Keratinocyte (primary cell): Measurements from ENCODE around the gene TMEM135. TPM values are rescaled to one million over a fixed set of nuclear protein-coding genes. Genes with fewer than 3 reads are reported as not detected.
"Not testable (repeated sequence)": the region's sequence is repeated elsewhere in the genome, so short reads cannot be mapped to it uniquely, and the experiment has no call there.

Experiments used
- DNase-seq: peaks from one replicate; pipeline ENCODE4 v3.0.0-alpha.2; 2011; ENCODE audit warnings: low read depth, missing footprints, low spot score
- FAIRE-seq: peaks from 2 replicates; lab custom pipeline; 2011; peaks lifted over from hg19 to GRCh38; lab: Jason Lieb, UNC
- H2AFZ ChIP-seq: 2 replicates; pipeline ENCODE4 v1.6.0; 2012; ENCODE audit warnings: low read length, control low read depth, inconsistent platforms; ENCODE audit not compliant: control insufficient read depth
- H3K27ac ChIP-seq: 2 replicates; pipeline ENCODE4 v1.5.1; 2011; ENCODE audit warnings: low read length; ENCODE audit not compliant: control insufficient read depth, insufficient read depth
- H3K27me3 ChIP-seq: 3 replicates; pipeline ENCODE4 v1.6.0; 2011; ENCODE audit warnings: low read length; ENCODE audit not compliant: control insufficient read depth, insufficient read depth; ENCODE audit errors: extremely low read depth
- H3K36me3 ChIP-seq, 2 experiments: 2 replicates in 1 of 2; 3 replicates in 1 of 2; pipeline ENCODE4 v1.5.1; 2011; ENCODE audit warnings: low read length in 2 of 2, mild to moderate bottlenecking in 1 of 2; ENCODE audit not compliant: control insufficient read depth in 2 of 2, insufficient read depth in 2 of 2; ENCODE audit errors: extremely low read depth in 1 of 2
- H3K4me1 ChIP-seq: 3 replicates; pipeline ENCODE4 v1.5.1; 2011; ENCODE audit warnings: low read length; ENCODE audit not compliant: control insufficient read depth, insufficient read depth; ENCODE audit errors: extremely low read depth
- H3K4me2 ChIP-seq: 3 replicates; pipeline ENCODE4 v1.6.0; 2011; ENCODE audit warnings: low read depth, low read length; ENCODE audit not compliant: control insufficient read depth, insufficient read depth; ENCODE audit errors: extremely low read depth
- H3K4me3 ChIP-seq, 3 experiments: fragments of 200-600 bp in 1 of 3; sonication (generic) in 1 of 3; 2 replicates in 2 of 3; 3 replicates in 1 of 3; pipeline ENCODE4 v1.5.1; 2011 to 2016; ENCODE audit warnings: low read length in 3 of 3, mild to moderate bottlenecking in 3 of 3, control low read depth in 2 of 3, inconsistent platforms in 1 of 3, low read depth in 1 of 3, mixed read lengths in 1 of 3, mixed run types in 1 of 3, moderate library complexity in 1 of 3; ENCODE audit not compliant: control insufficient read depth in 2 of 3, insufficient read depth in 2 of 3; ENCODE audit errors: extremely low read depth in 1 of 3
- H3K79me2 ChIP-seq: 2 replicates; pipeline ENCODE4 v1.6.0; 2012; ENCODE audit warnings: low read length; ENCODE audit not compliant: control insufficient read depth, insufficient read depth
- H3K9ac ChIP-seq: 3 replicates; pipeline ENCODE4 v1.6.0; 2011; ENCODE audit warnings: low read length; ENCODE audit not compliant: control insufficient read depth, insufficient read depth; ENCODE audit errors: extremely low read depth
- H3K9me1 ChIP-seq: 3 replicates; pipeline ENCODE4 v1.6.0; 2011; ENCODE audit warnings: low read length; ENCODE audit not compliant: control insufficient read depth, insufficient read depth; ENCODE audit errors: extremely low read depth
- H3K9me3 ChIP-seq: 2 replicates; pipeline ENCODE4 v1.5.1; 2012; ENCODE audit warnings: low read depth, low read length; ENCODE audit not compliant: control insufficient read depth
- H4K20me1 ChIP-seq: 3 replicates; pipeline ENCODE4 v1.6.0; 2011; ENCODE audit warnings: low read length; ENCODE audit not compliant: control insufficient read depth, insufficient read depth; ENCODE audit errors: extremely low read depth
- EZH2 ChIP-seq: IDR thresholded peaks from one replicate; pipeline ENCODE4 v1.6.1; 2012; ENCODE audit warnings: inconsistent platforms, mild to moderate bottlenecking, low read length, moderate library complexity
- dilution Hi-C: fragments of 300-500 bp; cut with MboI; formaldehyde crosslinking; loops from one replicate; pipeline ENCODE4 v1.7.0; 2020; ENCODE audit warnings: low sequenced_read_pairs; ENCODE audit not compliant: extremely low pct_ligation_motif_present
- polyA plus RNA-seq, 5 experiments: library from polyadenylated mRNA; depleted of rRNA in 3 of 5; stranded (reverse) in 3 of 5; stranded (forward) in 1 of 5; unstranded in 1 of 5; fragments of >200 nt; gene quantifications; 1 replicate in 1 of 5; 2 replicates in 3 of 5; 3 replicates in 1 of 5; pipeline versions ENCODE4 v1.2.1 to v1.2.3, GENCODE V29; 2011 to 2012; ENCODE audit warnings: missing spikeins in 2 of 5, low read depth in 1 of 5, low replicate concordance in 1 of 5
- TF ChIP-seq, protein P1 (sequence below), 3 experiments: IDR thresholded peaks in 1 of 3; conservative IDR thresholded peaks in 1 of 3; optimal IDR thresholded peaks in 1 of 3; 2 replicates in 2 of 3; 3 replicates in 1 of 3; pipeline versions ENCODE3 to v1.5.1; 2011; ENCODE audit warnings: low read length in 3 of 3, mild to moderate bottlenecking in 3 of 3, moderate library complexity in 2 of 3, control low read depth in 1 of 3, inconsistent platforms in 1 of 3; ENCODE audit not compliant: insufficient read depth in 2 of 3; ENCODE audit errors: extremely low read depth in 1 of 3

The TMEM135 gene
- polyA plus RNA-seq, 1 donor (not counting 4 experiments of a cell fraction or from before 2014, with no cell fraction given), result 15.0 TPM

DNA sequence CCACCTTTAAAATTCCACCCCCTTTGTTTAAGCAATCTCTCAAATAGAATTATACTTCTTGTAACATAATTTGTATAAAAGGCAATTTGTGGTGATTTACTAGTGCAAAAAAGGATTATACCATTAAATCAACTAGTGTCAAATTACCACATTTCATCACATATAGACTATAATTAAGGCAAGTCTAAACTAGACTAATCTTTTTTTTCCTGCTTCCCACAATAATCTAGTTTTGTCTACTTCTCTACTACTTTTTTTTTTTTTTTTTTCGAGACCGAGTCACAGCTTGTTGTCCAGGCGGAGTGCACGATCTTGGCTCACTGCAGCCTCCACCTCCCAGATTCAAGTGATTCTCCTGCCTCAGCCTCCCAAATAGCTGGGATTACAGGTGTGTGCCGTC is 46.4 kb upstream of the TMEM135 start:
- Histone ChIP-seq H3K4me3 (no peak overlapping the region), H3K79me2 (no peaks in the 10 kb centered on the region), H3K27ac (no peak overlapping the region), H3K9me3 (no peaks in the 10 kb centered on the region), H3K27me3 (no peaks in the 10 kb centered on the region), H4K20me1 (no peaks in the 10 kb centered on the region), H3K9me1 (no peaks in the 10 kb centered on the region), H3K4me1 (peaks cover 13% of the 10 kb centered on the region), H3K4me2 (peak overlapping the region; percentile 22), H3K9ac (no peak overlapping the region), H3K36me3 (no peaks in the 10 kb centered on the region), H2AFZ (no peak overlapping the region)
- dilution Hi-C loops, result no loop called here
- TF ChIP-seq, protein P1, sequence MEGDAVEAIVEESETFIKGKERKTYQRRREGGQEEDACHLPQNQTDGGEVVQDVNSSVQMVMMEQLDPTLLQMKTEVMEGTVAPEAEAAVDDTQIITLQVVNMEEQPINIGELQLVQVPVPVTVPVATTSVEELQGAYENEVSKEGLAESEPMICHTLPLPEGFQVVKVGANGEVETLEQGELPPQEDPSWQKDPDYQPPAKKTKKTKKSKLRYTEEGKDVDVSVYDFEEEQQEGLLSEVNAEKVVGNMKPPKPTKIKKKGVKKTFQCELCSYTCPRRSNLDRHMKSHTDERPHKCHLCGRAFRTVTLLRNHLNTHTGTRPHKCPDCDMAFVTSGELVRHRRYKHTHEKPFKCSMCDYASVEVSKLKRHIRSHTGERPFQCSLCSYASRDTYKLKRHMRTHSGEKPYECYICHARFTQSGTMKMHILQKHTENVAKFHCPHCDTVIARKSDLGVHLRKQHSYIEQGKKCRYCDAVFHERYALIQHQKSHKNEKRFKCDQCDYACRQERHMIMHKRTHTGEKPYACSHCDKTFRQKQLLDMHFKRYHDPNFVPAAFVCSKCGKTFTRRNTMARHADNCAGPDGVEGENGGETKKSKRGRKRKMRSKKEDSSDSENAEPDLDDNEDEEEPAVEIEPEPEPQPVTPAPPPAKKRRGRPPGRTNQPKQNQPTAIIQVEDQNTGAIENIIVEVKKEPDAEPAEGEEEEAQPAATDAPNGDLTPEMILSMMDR (optimal IDR thresholded peaks at IDR 0.05 in 1 of 3, IDR thresholded peaks at IDR 0.05 in 1 of 3, conservative IDR thresholded peaks at IDR 0.05 in 1 of 3; ENCODE audit: extremely low read depth in 1 of 3, insufficient read depth in 2 of 3, low read length in 3 of 3), result no peak
- TF ChIP-seq EZH2, result no peak
- FAIRE-seq, result no peak
- no peak for DNase-seq

DNA sequence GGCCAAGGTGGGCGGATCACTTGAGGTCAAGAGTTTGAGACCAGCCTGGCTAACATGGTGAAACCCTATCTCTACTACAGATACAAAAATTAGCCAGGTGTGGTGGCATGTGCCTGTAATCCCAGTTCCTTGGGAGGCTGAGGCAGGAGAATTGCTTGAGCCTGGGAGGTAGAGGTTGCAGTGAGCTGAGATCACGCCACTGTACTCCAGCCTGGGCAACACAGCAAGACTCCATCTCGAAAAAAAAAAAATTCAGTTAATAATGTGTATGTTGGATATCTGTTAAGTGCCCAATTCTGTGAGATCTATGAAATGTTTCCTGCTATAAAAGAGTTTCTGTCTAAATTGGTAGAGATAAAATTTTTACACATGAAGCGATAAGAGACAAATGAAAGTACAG is 45.4 kb upstream of the TMEM135 start:
- FAIRE-seq, result not testable (repeated sequence)

DNA sequence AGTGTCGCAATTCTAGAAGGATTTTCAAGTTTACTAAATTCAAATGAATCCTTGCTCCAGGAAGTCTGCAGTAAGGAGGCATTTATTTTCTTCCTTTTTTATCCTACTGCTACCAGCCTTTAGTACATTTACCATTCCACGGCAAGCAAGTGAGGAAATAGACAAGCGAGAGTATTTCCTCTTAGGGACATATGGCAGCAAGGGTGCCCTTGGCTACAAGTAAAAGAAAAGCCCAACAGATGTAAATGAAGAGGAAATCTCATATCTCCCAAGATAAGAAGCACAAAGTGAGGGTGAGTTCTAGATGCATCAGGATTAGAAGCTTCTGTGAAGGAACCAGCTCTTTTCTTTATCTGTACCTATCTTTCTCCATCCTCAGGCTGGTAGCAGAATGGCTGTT is 44.7 kb upstream of the TMEM135 start:
- FAIRE-seq, result no peak
- Histone ChIP-seq H3K4me1 (peaks cover 13% of the 10 kb centered on the region), H3K36me3 (no peaks in the 10 kb centered on the region), H4K20me1 (no peaks in the 10 kb centered on the region), H3K9me1 (no peaks in the 10 kb centered on the region), H3K4me3 (no peak overlapping the region), H2AFZ (no peak overlapping the region), H3K4me2 (no peak overlapping the region), H3K9ac (no peak overlapping the region), H3K27ac (no peak overlapping the region), H3K79me2 (no peaks in the 10 kb centered on the region), H3K9me3 (no peaks in the 10 kb centered on the region), H3K27me3 (no peaks in the 10 kb centered on the region)
- TF ChIP-seq, protein P1 (optimal IDR thresholded peaks at IDR 0.05 in 1 of 3, IDR thresholded peaks at IDR 0.05 in 1 of 3, conservative IDR thresholded peaks at IDR 0.05 in 1 of 3; ENCODE audit: extremely low read depth in 1 of 3, insufficient read depth in 2 of 3, low read length in 3 of 3), result no peak
- TF ChIP-seq EZH2, result no peak
- no peak for DNase-seq
- dilution Hi-C loops, result no loop called here

More for the DNA sequence above, 45.4 kb upstream of the TMEM135 start:
- H3K27me3 ChIP-seq, H3K4me2 ChIP-seq, H3K4me3 ChIP-seq, H3K79me2 ChIP-seq, H3K9me3 ChIP-seq, H4K20me1 ChIP-seq, H3K36me3 ChIP-seq, H3K9ac ChIP-seq, H3K9me1 ChIP-seq, H2AFZ ChIP-seq, DNase-seq, dilution Hi-C loops, H3K27ac ChIP-seq: not testable (repeated sequence)
- peaks cover 13% of the 10 kb centered on the region for H3K4me1 ChIP-seq
